HEK293 (cell line): ENCODE measurements around the gene VIPR2.

Experiments
- CTCF ChIP-seq: fragments of 450-650 bp; formaldehyde crosslinking; IDR thresholded peaks from 2 replicates; pipeline ENCODE4 v1.5.1; 2016; ENCODE audit warnings: missing biosample characterization, missing genetic modification characterization
- HOXA7 ChIP-seq: sonication (generic); formaldehyde crosslinking; IDR thresholded peaks from 2 replicates; pipeline ENCODE4 v1.8.1; 2022; ENCODE audit warnings: missing genetic modification reagents, borderline replicate concordance
- PBX3 ChIP-seq: sonication (generic); formaldehyde crosslinking; IDR thresholded peaks from 2 replicates; pipeline ENCODE4 v1.8.1; 2022; ENCODE audit warnings: mild to moderate bottlenecking, moderate library complexity, missing genetic modification reagents
- YY1 ChIP-seq: fragments of 450-650 bp; formaldehyde crosslinking; IDR thresholded peaks from 2 replicates; pipeline ENCODE4 v1.5.1; 2018; ENCODE audit warnings: missing biosample characterization, missing genetic modification characterization
- ZBTB20 ChIP-seq: fragments of 450-650 bp; formaldehyde crosslinking; IDR thresholded peaks from 2 replicates; pipeline ENCODE4 v1.5.1; 2016; ENCODE audit warnings: missing biosample characterization, missing genetic modification characterization
- ZNF146 ChIP-seq: fragments of 450-650 bp; formaldehyde crosslinking; IDR thresholded peaks from 2 replicates; pipeline ENCODE4 v1.5.1; 2016; ENCODE audit warnings: missing biosample characterization, missing genetic modification characterization
- ZNF274 ChIP-seq, 2 experiments: fragments of 200-500 bp in 1 of 2; fragments of 450-650 bp in 1 of 2; sonication (Bioruptor generic) in 1 of 2; formaldehyde crosslinking in 1 of 2; IDR thresholded peaks; 2 replicates each; pipeline versions ENCODE4 v1.5.1 to v1.6.1; 2014 to 2016; ENCODE audit warnings: borderline replicate concordance in 1 of 2, inconsistent platforms in 1 of 2, low read length in 1 of 2, missing biosample characterization in 1 of 2, missing genetic modification characterization in 1 of 2
- ZNF645 ChIP-seq: fragments of 450-650 bp; formaldehyde crosslinking; IDR thresholded peaks from 2 replicates; pipeline ENCODE4; 2016; ENCODE audit warnings: missing biosample characterization, missing genetic modification characterization

GRCh38 chr7:159147246-159147645, 2.6 kb upstream of the VIPR2 start:
- TF ChIP-seq ZBTB20 (tag by site-specific recombination) (no peak), YY1 (no peak), PBX3 (CRISPR knock-in tag) (no peak), ZNF146 (tag by site-specific recombination) (no peak), CTCF (tag by site-specific recombination) (no peak), ZNF645 (tag by site-specific recombination) (no peak), ZNF274 (IDR thresholded peaks at IDR 0.05; ENCODE audit: low read length) (no peak), ZNF274 (tag by site-specific recombination; IDR thresholded peaks at IDR 0.05; ENCODE audit: borderline replicate concordance) (no peak), HOXA7 (CRISPR knock-in tag) (no peak)
